NCI-H1436 treated with DMSO at 0.1 percent for 48 hours (cell line): ENCODE results near the gene CDH11.

ENCODE experiments used
- DNase-seq: peaks from one replicate; lab custom pipeline; 2025; lab: John Stamatoyannopoulos, UW

CDH11 gene, protein sequence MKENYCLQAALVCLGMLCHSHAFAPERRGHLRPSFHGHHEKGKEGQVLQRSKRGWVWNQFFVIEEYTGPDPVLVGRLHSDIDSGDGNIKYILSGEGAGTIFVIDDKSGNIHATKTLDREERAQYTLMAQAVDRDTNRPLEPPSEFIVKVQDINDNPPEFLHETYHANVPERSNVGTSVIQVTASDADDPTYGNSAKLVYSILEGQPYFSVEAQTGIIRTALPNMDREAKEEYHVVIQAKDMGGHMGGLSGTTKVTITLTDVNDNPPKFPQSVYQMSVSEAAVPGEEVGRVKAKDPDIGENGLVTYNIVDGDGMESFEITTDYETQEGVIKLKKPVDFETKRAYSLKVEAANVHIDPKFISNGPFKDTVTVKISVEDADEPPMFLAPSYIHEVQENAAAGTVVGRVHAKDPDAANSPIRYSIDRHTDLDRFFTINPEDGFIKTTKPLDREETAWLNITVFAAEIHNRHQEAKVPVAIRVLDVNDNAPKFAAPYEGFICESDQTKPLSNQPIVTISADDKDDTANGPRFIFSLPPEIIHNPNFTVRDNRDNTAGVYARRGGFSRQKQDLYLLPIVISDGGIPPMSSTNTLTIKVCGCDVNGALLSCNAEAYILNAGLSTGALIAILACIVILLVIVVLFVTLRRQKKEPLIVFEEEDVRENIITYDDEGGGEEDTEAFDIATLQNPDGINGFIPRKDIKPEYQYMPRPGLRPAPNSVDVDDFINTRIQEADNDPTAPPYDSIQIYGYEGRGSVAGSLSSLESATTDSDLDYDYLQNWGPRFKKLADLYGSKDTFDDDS

GRCh38 chr16:65121870-65122723 lies at the start of gene CDH11:
TSS of gene CDH11 (minus strand) at chr16:65122063. CDS start at chr16:65004869, 117,194 bp downstream.
- DNase-seq: no peak

GRCh38 chr16:65154321-65154720 lies 32.5 kb upstream of the CDH11 start:
- DNase-seq: no peak

- DNase-seq: no peak
These were observed 31.7 kb upstream of the CDH11 start for GRCh38 chr16:65153365-65154105.

DNA sequence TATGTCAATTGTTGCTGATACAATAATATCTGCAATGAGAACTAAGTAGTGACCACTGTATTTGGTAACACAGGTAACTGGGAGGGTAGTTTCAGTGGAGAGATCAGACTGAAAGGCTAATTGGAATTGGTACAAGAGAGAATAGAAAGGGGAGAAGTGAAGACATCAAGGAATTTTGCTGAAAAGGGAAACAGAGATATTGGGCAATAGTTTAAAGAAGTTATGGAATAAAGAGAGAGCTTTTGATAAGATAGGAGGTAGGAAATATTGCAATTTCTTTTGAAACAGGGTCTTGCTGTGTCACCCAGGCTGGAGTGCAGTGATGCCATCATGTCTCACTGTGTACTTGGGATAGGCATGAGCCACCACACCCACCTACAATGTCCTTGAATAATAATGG lies 26.9 kb upstream of the CDH11 start:
- DNase-seq: no peak

GRCh38 chr16:65142276-65142675 lies 20.4 kb upstream of the CDH11 start:
- DNase-seq: no peak

- no peak for DNase-seq
These were observed 14.8 kb upstream of the CDH11 start for GRCh38 chr16:65136681-65137080.

GRCh38 chr16:65126845-65127624 lies 5.2 kb upstream of the CDH11 start:
- no peak for DNase-seq

GRCh38 chr16:65125871-65126270 lies 4.0 kb upstream of the CDH11 start:
- no peak for DNase-seq

DNA sequence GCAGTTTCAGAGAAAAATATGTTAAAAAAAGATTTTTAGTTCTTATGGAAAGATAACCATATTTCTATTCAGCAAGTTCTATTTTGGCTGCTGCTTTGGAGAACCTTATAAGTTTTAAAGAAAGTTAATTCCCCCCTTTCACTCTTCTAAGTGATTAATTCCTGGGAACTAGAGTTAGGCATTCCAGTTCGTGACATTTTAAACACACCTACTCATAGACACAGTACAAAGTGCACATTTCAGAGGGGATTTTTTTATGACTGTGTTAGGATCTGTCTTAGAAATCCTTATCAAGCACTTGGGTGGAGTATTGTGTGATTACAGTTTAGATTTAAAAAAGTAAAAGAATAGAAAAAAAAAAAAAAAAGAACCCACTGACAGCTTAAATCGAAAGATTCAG lies 3.5 kb upstream of the CDH11 start:
- DNase-seq: no peak

DNA sequence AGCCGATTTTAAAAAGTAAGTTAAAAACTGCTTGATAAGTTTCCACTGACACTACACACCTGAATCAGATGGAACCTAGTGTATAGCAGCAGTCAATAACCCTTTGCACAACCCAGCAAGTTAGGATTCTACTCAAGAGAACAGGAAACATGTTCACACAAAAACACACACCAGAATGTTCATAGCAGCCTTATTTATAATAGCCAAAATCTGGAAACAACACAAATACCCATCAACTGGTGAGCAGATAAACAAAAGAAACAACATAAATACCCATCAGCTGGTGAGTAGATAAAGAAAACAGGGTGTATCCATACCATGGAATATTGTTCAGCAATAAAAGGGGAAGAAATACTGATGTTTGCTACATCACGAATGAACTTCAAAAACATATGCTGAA lies 2.7 kb upstream of the CDH11 start:
- DNase-seq: no peak

GRCh38 chr16:65124212-65124548 lies 2.3 kb upstream of the CDH11 start:
- no peak for DNase-seq

- DNase-seq: no peak
These were observed 1.7 kb upstream of the CDH11 start for GRCh38 chr16:65123396-65124211.

GRCh38 chr16:65122724-65123395 lies 997 bp upstream of the CDH11 start:
- DNase-seq: no peak

DNA sequence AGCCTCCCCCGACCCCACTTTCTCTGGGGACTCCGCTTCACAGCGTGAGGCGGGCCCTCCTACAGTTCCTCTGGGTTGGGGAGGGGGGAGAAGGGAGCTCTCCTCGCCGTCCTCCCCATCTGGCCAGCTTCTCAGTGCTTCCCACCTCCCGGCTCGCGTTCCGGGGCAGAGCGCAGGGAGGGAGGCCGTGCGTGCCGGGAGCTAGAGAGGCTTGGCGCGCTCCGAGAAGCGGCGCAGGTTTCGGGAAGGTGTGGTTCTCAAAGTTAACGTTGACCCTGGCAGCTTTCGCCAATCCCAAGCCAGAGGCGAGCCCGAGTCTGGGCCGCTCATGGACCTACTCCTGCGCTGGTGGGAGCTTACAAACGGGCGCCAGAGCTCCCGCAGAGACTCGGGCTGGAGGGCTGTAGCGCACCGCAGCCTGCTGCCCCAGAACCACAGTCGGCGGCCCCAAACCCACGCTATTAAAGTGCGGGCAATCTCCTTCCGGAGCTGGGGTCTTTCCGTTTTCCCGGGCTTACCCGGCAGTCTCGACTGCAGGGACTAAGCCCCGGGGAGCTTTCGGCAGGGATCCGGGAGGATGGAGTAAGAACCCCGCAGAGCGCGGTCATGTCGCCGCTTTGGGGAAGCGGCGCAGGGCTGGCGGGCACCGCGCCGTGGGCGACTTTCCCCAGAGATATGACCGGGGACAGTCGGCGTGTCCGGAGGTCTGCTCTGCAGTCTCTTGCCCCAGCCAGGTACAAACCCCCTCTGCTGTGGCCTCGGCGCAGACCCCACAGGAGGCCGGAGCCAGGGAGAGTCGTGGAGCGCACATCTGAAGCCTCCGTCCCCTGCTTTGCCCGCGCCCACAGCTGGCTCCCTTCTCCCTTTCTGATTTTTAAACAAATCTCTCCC lies 787 bp downstream of the CDH11 start:
- DNase-seq: no peak

DNA sequence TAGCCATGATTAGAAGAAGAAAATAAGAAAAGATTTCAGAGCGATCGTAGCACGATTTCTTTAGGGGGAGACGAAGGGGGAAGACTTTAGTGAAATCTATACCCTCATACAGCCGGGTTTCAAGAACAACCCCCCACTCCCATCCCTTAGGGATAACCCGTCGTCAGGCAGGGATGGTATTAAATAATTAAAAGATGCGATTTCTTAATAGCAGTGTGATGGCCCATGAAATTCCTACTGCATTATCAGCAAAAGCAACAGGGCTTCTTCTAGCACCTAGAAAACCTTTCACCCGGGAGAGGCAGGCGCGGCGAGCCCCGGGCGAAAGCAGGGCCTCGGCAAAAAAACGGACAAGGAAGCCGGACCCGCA lies 1.4 kb downstream of the CDH11 start:
- DNase-seq: no peak

GRCh38 chr16:65119901-65120401 lies 1.9 kb downstream of the CDH11 start:
- DNase-seq: no peak

DNA sequence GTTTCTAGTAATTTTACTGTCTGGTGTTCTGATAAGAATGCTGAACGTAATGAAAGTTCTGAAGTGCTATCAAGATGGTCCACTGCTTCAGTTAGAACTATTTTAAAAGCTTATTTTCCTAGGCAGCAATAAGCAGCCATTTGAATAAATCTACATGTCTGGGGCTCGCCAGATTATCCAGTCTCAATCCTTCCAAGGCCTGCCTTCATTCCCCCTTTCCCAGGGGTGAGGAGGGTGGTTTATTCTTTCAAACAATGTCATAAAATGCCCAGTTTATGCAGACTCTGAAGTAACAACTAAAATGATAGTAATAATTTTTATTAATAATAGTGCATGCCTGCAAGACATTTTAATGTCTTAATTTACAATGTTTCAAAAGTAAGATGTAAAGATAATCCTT lies 2.4 kb downstream of the CDH11 start:
- no peak for DNase-seq

GRCh38 chr16:65118871-65119270 lies 3.0 kb downstream of the CDH11 start:
- no peak for DNase-seq
